GM13977 (cell line): Measurements from ENCODE around the gene FARP1.

ENCODE experiments used
- DNase-seq: peaks from one replicate; pipeline ENCODE4 v3.0.0; 2012; ENCODE audit warnings: low spot score
- CTCF ChIP-seq: IDR thresholded peaks from 2 replicates; pipeline ENCODE4 v1.5.1; 2012; ENCODE audit warnings: mild to moderate bottlenecking, control low read depth; ENCODE audit not compliant: insufficient read depth; ENCODE audit errors: extremely low read depth, missing control alignments
- in situ Hi-C: fragments of 300-500 bp; cut with MboI; formaldehyde crosslinking; loops from one replicate; pipeline ENCODE4 v1.12.0; 2022; ENCODE audit warnings: low sequenced_read_pairs, low pct_unique_long_range_greater_than_20kb, mixed read lengths, inconsistent platforms; ENCODE audit not compliant: unreplicated experiment

Gene FARP1

GRCh38 chr13:98192008-98192407 is 49.1 kb downstream of the FARP1 start:
- DNase-seq: no peak
- in situ Hi-C loops: no loop called here
- TF ChIP-seq CTCF: no peak

- DNase-seq: no peak
- TF ChIP-seq CTCF: no peak
- in situ Hi-C loops: no loop called here
These were observed 52.3 kb downstream of the FARP1 start for GRCh38 chr13:98195054-98195791.

- no peak for DNase-seq
- TF ChIP-seq CTCF: no peak
- in situ Hi-C loops: no loop called here
These were observed 55.8 kb downstream of the FARP1 start for GRCh38 chr13:98198683-98199082.

- no peak for DNase-seq
- in situ Hi-C loops: no loop called here
- TF ChIP-seq CTCF: no peak
These were observed 56.6 kb downstream of the FARP1 start for GRCh38 chr13:98199480-98199879.

GRCh38 chr13:98200211-98200878 is 57.5 kb downstream of the FARP1 start:
- in situ Hi-C loops: no loop called here
- no peak for TF ChIP-seq CTCF
- DNase-seq: no peak

GRCh38 chr13:98201189-98201588 is 58.3 kb downstream of the FARP1 start:
- no peak for DNase-seq
- in situ Hi-C loops: no loop called here
- TF ChIP-seq CTCF: no peak

- in situ Hi-C loops: no loop called here
- DNase-seq: no peak
- TF ChIP-seq CTCF: no peak
These were observed 59.1 kb downstream of the FARP1 start for GRCh38 chr13:98201984-98202383.
